GM19240 (cell line): Measurements from ENCODE around the gene FOXL1.
"Not testable (repeated sequence)": the region's sequence is repeated elsewhere in the genome, so short reads cannot be mapped to it uniquely, and the experiment has no call there.

Experiments used
- DNase-seq: peaks from one replicate; pipeline ENCODE4 v3.0.0; 2011; ENCODE audit warnings: low spot score; ENCODE audit not compliant: insufficient read length

FOXL1 gene

GRCh38 chr16:86580791-86581170 is 2.4 kb downstream of the FOXL1 start:
- DNase-seq: no peak

- no peak for DNase-seq
Measured at GRCh38 chr16:86581458-86581857, 3.1 kb downstream of the FOXL1 start.

GRCh38 chr16:86584071-86584685 is 5.8 kb downstream of the FOXL1 start:
- no peak for DNase-seq

- DNase-seq: no peak
Measured at GRCh38 chr16:86584726-86585721, 6.7 kb downstream of the FOXL1 start.

- DNase-seq: no peak
Measured at GRCh38 chr16:86585821-86586611, 7.7 kb downstream of the FOXL1 start.

GRCh38 chr16:86587487-86587886 is 9.1 kb downstream of the FOXL1 start:
- DNase-seq: no peak

GRCh38 chr16:86587955-86588354 is 9.6 kb downstream of the FOXL1 start:
- not testable (repeated sequence) for DNase-seq

- DNase-seq: no peak
Measured at GRCh38 chr16:86590501-86591144, 12.3 kb downstream of the FOXL1 start.

GRCh38 chr16:86591270-86591669 is 12.9 kb downstream of the FOXL1 start:
- DNase-seq: no peak

GRCh38 chr16:86593913-86594620 is 15.7 kb downstream of the FOXL1 start:
- no peak for DNase-seq

- DNase-seq: no peak
Measured at GRCh38 chr16:86594721-86595120, 16.4 kb downstream of the FOXL1 start.

GRCh38 chr16:86595983-86596605 is 17.7 kb downstream of the FOXL1 start:
- no peak for DNase-seq

GRCh38 chr16:86597126-86597879 is 19.0 kb downstream of the FOXL1 start:
- DNase-seq: no peak

GRCh38 chr16:86597880-86598606 is 19.7 kb downstream of the FOXL1 start:
- no peak for DNase-seq

- no peak for DNase-seq
Measured at GRCh38 chr16:86598607-86599565, 20.5 kb downstream of the FOXL1 start.

GRCh38 chr16:86601356-86601755 is 23.0 kb downstream of the FOXL1 start:
- DNase-seq: no peak

GRCh38 chr16:86602521-86602920 is 24.2 kb downstream of the FOXL1 start:
- DNase-seq: no peak
